ENCODE results near the gene ART1. TPM values are rescaled to one million over a fixed set of nuclear protein-coding genes. Genes with fewer than 3 reads are reported as not detected.
A peak's percentile ranks its signal among the peaks of the same experiment; 100 is the strongest.

Gene ART1
- total RNA-seq, 1 experiment from 2014 or later, result not detected

DNA sequence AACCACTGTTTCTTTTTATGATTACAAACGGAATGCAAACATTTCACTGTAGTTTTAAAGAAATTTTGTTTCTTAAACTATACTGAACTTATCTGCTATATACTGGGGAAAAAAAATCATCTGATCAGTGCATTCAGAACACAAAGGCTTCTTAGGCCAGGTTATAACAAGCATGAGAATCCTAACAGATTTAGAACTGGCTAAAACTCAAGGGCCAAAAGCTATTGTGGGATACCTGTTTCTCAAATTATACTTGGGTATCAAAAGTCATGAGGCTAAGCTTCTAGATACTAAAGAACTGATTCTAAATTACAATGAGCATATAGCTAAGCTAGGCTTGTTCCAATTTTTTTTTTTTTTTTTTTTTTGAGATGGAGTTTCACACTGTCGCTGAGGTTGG is 56.0 kb downstream of the ART1 start:
- peak overlapping the region; percentile 39; the same call in 1 of the 2 replicates for H3K27ac Mint-ChIP-seq
- DNase-seq (ENCODE audit: low spot score) (no peak), ATAC-seq (no peak)
- TF ChIP-seq, protein P1, sequence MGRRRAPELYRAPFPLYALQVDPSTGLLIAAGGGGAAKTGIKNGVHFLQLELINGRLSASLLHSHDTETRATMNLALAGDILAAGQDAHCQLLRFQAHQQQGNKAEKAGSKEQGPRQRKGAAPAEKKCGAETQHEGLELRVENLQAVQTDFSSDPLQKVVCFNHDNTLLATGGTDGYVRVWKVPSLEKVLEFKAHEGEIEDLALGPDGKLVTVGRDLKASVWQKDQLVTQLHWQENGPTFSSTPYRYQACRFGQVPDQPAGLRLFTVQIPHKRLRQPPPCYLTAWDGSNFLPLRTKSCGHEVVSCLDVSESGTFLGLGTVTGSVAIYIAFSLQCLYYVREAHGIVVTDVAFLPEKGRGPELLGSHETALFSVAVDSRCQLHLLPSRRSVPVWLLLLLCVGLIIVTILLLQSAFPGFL (CRISPR knock-in tag; IDR thresholded peaks at IDR 0.05; ENCODE audit: borderline replicate concordance), result no peak
- TF ChIP-seq GRHL2 (CRISPR knock-in tag; IDR thresholded peaks at IDR 0.05; ENCODE audit: insufficient replicate concordance, severe bottlenecking) (no peak), ZNF317 (CRISPR knock-in tag; IDR thresholded peaks at IDR 0.05; ENCODE audit: borderline replicate concordance, low read depth) (no peak), HMGA2 (CRISPR knock-in tag; IDR thresholded peaks at IDR 0.05) (no peak), CBFB (CRISPR knock-in tag; IDR thresholded peaks at IDR 0.05; ENCODE audit: low read depth) (no peak), CREM (CRISPR knock-in tag; IDR thresholded peaks at IDR 0.05) (no peak), TEAD1 (CRISPR knock-in tag; IDR thresholded peaks at IDR 0.05) (no peak), FOXK1 (CRISPR knock-in tag; IDR thresholded peaks at IDR 0.05) (no peak), GTF2I (CRISPR knock-in tag; conservative IDR thresholded peaks at IDR 0.05) (no peak), NFATC4 (CRISPR knock-in tag; IDR thresholded peaks at IDR 0.05) (no peak), ZBTB21 (CRISPR knock-in tag; IDR thresholded peaks at IDR 0.05; ENCODE audit: borderline replicate concordance) (no peak)
- TF ChIP-seq, protein P2, sequence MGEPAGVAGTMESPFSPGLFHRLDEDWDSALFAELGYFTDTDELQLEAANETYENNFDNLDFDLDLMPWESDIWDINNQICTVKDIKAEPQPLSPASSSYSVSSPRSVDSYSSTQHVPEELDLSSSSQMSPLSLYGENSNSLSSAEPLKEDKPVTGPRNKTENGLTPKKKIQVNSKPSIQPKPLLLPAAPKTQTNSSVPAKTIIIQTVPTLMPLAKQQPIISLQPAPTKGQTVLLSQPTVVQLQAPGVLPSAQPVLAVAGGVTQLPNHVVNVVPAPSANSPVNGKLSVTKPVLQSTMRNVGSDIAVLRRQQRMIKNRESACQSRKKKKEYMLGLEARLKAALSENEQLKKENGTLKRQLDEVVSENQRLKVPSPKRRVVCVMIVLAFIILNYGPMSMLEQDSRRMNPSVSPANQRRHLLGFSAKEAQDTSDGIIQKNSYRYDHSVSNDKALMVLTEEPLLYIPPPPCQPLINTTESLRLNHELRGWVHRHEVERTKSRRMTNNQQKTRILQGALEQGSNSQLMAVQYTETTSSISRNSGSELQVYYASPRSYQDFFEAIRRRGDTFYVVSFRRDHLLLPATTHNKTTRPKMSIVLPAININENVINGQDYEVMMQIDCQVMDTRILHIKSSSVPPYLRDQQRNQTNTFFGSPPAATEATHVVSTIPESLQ (CRISPR knock-in tag; IDR thresholded peaks at IDR 0.05), result no peak
- TF ChIP-seq, protein P3, sequence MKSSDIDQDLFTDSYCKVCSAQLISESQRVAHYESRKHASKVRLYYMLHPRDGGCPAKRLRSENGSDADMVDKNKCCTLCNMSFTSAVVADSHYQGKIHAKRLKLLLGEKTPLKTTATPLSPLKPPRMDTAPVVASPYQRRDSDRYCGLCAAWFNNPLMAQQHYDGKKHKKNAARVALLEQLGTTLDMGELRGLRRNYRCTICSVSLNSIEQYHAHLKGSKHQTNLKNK (CRISPR knock-in tag; IDR thresholded peaks at IDR 0.05), result no peak
- TF ChIP-seq, protein P4, sequence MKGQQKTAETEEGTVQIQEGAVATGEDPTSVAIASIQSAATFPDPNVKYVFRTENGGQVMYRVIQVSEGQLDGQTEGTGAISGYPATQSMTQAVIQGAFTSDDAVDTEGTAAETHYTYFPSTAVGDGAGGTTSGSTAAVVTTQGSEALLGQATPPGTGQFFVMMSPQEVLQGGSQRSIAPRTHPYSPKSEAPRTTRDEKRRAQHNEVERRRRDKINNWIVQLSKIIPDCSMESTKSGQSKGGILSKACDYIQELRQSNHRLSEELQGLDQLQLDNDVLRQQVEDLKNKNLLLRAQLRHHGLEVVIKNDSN (CRISPR knock-in tag; IDR thresholded peaks at IDR 0.05), result no peak
- TF ChIP-seq, protein P5, sequence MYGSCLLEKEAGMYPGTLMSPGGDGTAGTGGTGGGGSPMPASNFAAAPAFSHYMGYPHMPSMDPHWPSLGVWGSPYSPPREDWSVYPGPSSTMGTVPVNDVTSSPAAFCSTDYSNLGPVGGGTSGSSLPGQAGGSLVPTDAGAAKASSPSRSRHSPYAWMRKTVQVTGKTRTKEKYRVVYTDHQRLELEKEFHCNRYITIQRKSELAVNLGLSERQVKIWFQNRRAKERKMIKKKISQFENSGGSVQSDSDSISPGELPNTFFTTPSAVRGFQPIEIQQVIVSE (CRISPR knock-in tag; IDR thresholded peaks at IDR 0.05; ENCODE audit: borderline replicate concordance), result no peak
- TF ChIP-seq, protein P6, sequence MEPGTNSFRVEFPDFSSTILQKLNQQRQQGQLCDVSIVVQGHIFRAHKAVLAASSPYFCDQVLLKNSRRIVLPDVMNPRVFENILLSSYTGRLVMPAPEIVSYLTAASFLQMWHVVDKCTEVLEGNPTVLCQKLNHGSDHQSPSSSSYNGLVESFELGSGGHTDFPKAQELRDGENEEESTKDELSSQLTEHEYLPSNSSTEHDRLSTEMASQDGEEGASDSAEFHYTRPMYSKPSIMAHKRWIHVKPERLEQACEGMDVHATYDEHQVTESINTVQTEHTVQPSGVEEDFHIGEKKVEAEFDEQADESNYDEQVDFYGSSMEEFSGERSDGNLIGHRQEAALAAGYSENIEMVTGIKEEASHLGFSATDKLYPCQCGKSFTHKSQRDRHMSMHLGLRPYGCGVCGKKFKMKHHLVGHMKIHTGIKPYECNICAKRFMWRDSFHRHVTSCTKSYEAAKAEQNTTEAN (CRISPR knock-in tag; IDR thresholded peaks at IDR 0.05), result no peak
- CTCF ChIA-PET, result interaction anchor here (0.7 kb wide), 1 partner anchor 58 kb away, joined by 4 read pairs; no protein-coding TSS in a partner anchor
- H3K27me3 Mint-ChIP-seq (ENCODE audit: low read depth), result no peaks in the 10 kb centered on the region
- peaks cover 65% of the 10 kb centered on the region for H3K36me3 Mint-ChIP-seq
- POLR2A ChIA-PET, result no interaction called here
- no peaks in the 10 kb centered on the region for H3K4me1 Mint-ChIP-seq
- no peaks in the 10 kb centered on the region for H3K9me3 Mint-ChIP-seq
- no peak overlapping the region for H3K4me3 Mint-ChIP-seq

DNA sequence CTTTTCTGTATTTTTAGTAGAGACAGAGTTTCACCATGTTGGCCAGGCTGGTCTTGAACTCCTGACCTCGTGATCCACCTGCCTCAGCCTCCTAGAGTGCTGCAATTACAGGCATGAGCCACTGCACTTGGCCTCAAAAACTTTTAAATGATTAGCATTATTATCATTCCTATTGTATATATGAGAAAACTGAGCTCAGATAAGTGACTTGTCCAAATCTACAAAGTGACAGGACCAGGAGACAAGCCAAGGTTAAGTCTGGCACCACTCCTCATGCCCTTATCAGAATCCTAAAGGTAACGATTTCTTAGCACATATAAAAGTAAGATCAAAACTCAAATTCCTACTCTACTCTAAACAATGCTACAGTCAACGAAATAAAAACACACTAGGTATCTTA is 58.5 kb downstream of the ART1 start:
- no peak overlapping the region for H3K4me3 Mint-ChIP-seq
- no peak for ATAC-seq
- no peaks in the 10 kb centered on the region for H3K27me3 Mint-ChIP-seq (ENCODE audit: low read depth)
- TF ChIP-seq CREB1 (CRISPR knock-in tag; IDR thresholded peaks at IDR 0.05) (no peak), ZNF138 (CRISPR knock-in tag; conservative IDR thresholded peaks at IDR 0.05) (no peak)
- TF ChIP-seq, protein P7, sequence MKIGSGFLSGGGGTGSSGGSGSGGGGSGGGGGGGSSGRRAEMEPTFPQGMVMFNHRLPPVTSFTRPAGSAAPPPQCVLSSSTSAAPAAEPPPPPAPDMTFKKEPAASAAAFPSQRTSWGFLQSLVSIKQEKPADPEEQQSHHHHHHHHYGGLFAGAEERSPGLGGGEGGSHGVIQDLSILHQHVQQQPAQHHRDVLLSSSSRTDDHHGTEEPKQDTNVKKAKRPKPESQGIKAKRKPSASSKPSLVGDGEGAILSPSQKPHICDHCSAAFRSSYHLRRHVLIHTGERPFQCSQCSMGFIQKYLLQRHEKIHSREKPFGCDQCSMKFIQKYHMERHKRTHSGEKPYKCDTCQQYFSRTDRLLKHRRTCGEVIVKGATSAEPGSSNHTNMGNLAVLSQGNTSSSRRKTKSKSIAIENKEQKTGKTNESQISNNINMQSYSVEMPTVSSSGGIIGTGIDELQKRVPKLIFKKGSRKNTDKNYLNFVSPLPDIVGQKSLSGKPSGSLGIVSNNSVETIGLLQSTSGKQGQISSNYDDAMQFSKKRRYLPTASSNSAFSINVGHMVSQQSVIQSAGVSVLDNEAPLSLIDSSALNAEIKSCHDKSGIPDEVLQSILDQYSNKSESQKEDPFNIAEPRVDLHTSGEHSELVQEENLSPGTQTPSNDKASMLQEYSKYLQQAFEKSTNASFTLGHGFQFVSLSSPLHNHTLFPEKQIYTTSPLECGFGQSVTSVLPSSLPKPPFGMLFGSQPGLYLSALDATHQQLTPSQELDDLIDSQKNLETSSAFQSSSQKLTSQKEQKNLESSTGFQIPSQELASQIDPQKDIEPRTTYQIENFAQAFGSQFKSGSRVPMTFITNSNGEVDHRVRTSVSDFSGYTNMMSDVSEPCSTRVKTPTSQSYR (CRISPR knock-in tag; IDR thresholded peaks at IDR 0.05), result no peak
- TF ChIP-seq, protein P8, sequence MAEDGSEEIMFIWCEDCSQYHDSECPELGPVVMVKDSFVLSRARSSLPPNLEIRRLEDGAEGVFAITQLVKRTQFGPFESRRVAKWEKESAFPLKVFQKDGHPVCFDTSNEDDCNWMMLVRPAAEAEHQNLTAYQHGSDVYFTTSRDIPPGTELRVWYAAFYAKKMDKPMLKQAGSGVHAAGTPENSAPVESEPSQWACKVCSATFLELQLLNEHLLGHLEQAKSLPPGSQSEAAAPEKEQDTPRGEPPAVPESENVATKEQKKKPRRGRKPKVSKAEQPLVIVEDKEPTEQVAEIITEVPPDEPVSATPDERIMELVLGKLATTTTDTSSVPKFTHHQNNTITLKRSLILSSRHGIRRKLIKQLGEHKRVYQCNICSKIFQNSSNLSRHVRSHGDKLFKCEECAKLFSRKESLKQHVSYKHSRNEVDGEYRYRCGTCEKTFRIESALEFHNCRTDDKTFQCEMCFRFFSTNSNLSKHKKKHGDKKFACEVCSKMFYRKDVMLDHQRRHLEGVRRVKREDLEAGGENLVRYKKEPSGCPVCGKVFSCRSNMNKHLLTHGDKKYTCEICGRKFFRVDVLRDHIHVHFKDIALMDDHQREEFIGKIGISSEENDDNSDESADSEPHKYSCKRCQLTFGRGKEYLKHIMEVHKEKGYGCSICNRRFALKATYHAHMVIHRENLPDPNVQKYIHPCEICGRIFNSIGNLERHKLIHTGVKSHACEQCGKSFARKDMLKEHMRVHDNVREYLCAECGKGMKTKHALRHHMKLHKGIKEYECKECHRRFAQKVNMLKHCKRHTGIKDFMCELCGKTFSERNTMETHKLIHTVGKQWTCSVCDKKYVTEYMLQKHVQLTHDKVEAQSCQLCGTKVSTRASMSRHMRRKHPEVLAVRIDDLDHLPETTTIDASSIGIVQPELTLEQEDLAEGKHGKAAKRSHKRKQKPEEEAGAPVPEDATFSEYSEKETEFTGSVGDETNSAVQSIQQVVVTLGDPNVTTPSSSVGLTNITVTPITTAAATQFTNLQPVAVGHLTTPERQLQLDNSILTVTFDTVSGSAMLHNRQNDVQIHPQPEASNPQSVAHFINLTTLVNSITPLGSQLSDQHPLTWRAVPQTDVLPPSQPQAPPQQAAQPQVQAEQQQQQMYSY (CRISPR knock-in tag; IDR thresholded peaks at IDR 0.05), result no peak
- TF ChIP-seq, protein P9, sequence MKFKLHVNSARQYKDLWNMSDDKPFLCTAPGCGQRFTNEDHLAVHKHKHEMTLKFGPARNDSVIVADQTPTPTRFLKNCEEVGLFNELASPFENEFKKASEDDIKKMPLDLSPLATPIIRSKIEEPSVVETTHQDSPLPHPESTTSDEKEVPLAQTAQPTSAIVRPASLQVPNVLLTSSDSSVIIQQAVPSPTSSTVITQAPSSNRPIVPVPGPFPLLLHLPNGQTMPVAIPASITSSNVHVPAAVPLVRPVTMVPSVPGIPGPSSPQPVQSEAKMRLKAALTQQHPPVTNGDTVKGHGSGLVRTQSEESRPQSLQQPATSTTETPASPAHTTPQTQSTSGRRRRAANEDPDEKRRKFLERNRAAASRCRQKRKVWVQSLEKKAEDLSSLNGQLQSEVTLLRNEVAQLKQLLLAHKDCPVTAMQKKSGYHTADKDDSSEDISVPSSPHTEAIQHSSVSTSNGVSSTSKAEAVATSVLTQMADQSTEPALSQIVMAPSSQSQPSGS (CRISPR knock-in tag; IDR thresholded peaks at IDR 0.05; ENCODE audit: borderline replicate concordance, low read depth), result no peak
- no peaks in the 10 kb centered on the region for H3K4me1 Mint-ChIP-seq
- H3K9me3 Mint-ChIP-seq, result no peaks in the 10 kb centered on the region
- ChIA-PET CTCF (no interaction called here), POLR2A (no interaction called here)
- no peak for DNase-seq (ENCODE audit: low spot score)
- H3K27ac Mint-ChIP-seq, result no peak overlapping the region
- H3K36me3 Mint-ChIP-seq, result peaks cover 68% of the 10 kb centered on the region
